Measurements from ENCODE around the gene BICRAL.
"Not testable (repeated sequence)": the region's sequence is repeated elsewhere in the genome, so short reads cannot be mapped to it uniquely, and the experiment has no call there.

The BICRAL gene

DNA sequence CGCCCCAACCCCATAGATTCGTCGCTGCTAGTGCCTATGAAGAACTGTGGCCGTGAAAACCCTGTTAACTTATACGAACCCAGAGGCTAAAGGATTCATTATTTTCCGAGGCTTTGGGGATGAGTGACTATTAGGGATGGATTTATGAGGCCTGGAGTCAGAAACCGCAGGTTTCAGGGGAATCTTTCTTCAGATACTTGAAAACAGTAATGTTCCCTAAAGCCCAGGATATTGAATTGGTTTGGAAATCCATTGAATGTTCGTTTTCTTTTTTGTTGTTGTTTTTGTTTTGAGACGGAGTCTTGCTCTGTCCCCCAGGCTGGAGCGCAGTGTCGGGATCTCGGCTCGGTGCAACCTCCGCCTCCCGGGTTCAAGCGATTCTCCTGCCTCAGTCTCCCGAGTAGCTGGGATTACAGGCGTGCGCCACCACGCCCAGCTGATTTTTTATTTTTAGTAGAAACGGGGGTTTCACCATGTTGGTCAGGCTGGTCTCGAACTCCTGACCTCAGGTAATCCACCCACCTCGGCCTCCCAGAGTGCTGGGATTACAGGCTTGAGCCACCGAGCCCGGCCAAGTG, 98.5 kb downstream of the BICRAL start:
- H3K4me1 ChIP-seq (ENCODE audit: control insufficient read depth, insufficient read depth, low read length, unreplicated experiment); H3K27me3 ChIP-seq (ENCODE audit: insufficient read depth, low read length): not testable (repeated sequence)
- H3K27ac ChIP-seq (ENCODE audit: low read depth, low read length) = peak overlapping the region; percentile 80
- peaks cover 41% of the 10 kb centered on the region for H3K79me2 ChIP-seq (ENCODE audit: control insufficient read depth, insufficient read depth, low read length, unreplicated experiment)
- H3K4me3 ChIP-seq (ENCODE audit: low read depth, low read length) = peak overlapping the region; percentile 100
- H2AFZ ChIP-seq (ENCODE audit: low read length, unreplicated experiment) = peak overlapping the region; percentile 100
- H3K36me3 ChIP-seq (ENCODE audit: insufficient read depth, low read length) = peaks cover 21% of the 10 kb centered on the region

DNA sequence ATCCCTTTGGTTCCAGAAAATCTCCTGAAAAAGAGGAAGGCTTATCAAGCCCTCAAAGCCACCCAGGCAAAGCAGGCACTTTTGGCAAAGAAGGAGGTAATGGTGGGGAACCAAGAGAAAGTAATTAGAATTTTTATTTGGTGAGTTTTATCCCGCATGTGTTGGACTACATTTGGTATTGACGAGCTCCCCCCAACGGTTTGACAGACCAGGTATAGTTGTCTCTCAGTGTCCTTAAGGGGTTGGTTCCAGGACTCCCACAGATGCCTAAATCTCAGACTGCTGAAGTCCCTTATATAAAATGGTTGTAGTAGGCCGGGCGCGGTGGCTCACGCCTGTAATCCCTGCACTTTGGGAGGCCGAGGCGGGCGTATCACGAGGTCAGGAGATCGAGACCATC, 99.0 kb downstream of the BICRAL start:
- peaks cover 26% of the 10 kb centered on the region for H3K36me3 ChIP-seq (ENCODE audit: insufficient read depth, low read length)
- not testable (repeated sequence) for H3K27me3 ChIP-seq (ENCODE audit: insufficient read depth, low read length); H3K4me1 ChIP-seq (ENCODE audit: control insufficient read depth, insufficient read depth, low read length, unreplicated experiment); H2AFZ ChIP-seq (ENCODE audit: low read length, unreplicated experiment)
- peak overlapping the region; percentile 80; the same call in 1 of the 2 replicates for H3K27ac ChIP-seq (ENCODE audit: low read depth, low read length)
- peak overlapping the region; percentile 100 for H3K4me3 ChIP-seq (ENCODE audit: low read depth, low read length)
- H3K79me2 ChIP-seq (ENCODE audit: control insufficient read depth, insufficient read depth, low read length, unreplicated experiment) = peaks cover 45% of the 10 kb centered on the region

DNA sequence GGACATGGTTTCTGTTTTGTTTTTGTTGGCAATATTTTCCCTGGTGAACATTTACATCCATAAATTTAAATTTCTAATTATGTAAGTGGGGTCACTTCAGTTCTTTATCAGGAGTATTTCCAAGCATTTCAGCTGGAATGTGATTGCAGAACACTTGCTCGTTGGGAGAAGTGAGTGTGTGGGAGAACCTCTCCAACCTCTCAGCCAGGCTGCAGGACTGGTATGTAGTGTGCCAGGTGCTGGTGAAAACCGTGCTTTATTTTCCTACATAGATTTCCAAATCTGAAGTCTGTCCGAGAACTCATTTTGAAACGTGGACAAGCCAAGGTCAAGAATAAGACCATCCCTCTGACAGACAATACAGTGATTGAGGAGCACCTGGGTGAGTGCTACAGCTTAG, 103.8 kb downstream of the BICRAL start:
- H3K79me2 ChIP-seq (ENCODE audit: control insufficient read depth, insufficient read depth, low read length, unreplicated experiment) = peaks cover 36% of the 10 kb centered on the region
- H3K27ac ChIP-seq (ENCODE audit: low read depth, low read length) = no peak overlapping the region
- no peak overlapping the region for H2AFZ ChIP-seq (ENCODE audit: low read length, unreplicated experiment)
- H3K4me1 ChIP-seq (ENCODE audit: control insufficient read depth, insufficient read depth, low read length, unreplicated experiment) = peaks cover 4% of the 10 kb centered on the region
- peaks cover 26% of the 10 kb centered on the region for H3K36me3 ChIP-seq (ENCODE audit: insufficient read depth, low read length)
- no peak overlapping the region for H3K4me3 ChIP-seq (ENCODE audit: low read depth, low read length)
- H3K27me3 ChIP-seq (ENCODE audit: insufficient read depth, low read length) = no peaks in the 10 kb centered on the region

- H3K27ac ChIP-seq (ENCODE audit: low read depth, low read length); H2AFZ ChIP-seq (ENCODE audit: low read length, unreplicated experiment); H3K4me1 ChIP-seq (ENCODE audit: control insufficient read depth, insufficient read depth, low read length, unreplicated experiment); H3K27me3 ChIP-seq (ENCODE audit: insufficient read depth, low read length); H3K4me3 ChIP-seq (ENCODE audit: low read depth, low read length): not testable (repeated sequence)
- H3K36me3 ChIP-seq (ENCODE audit: insufficient read depth, low read length) = peaks cover 21% of the 10 kb centered on the region
- peaks cover 16% of the 10 kb centered on the region for H3K79me2 ChIP-seq (ENCODE audit: control insufficient read depth, insufficient read depth, low read length, unreplicated experiment)
Observed at GRCh38 chr6:42888201-42888600, 106.3 kb downstream of the BICRAL start.

- peak overlapping the region; percentile 83 for H3K4me3 ChIP-seq (ENCODE audit: low read depth, low read length)
- H3K27ac ChIP-seq (ENCODE audit: low read depth, low read length) = peak overlapping the region; percentile 80
- H3K4me1 ChIP-seq (ENCODE audit: control insufficient read depth, insufficient read depth, low read length, unreplicated experiment) = peaks cover 4% of the 10 kb centered on the region
- no peaks in the 10 kb centered on the region for H3K27me3 ChIP-seq (ENCODE audit: insufficient read depth, low read length)
- peaks cover 5% of the 10 kb centered on the region for H3K79me2 ChIP-seq (ENCODE audit: control insufficient read depth, insufficient read depth, low read length, unreplicated experiment)
- no peak overlapping the region for H2AFZ ChIP-seq (ENCODE audit: low read length, unreplicated experiment)
- H3K36me3 ChIP-seq (ENCODE audit: insufficient read depth, low read length) = peaks cover 7% of the 10 kb centered on the region
Observed at GRCh38 chr6:42889815-42890214, 108.0 kb downstream of the BICRAL start.

DNA sequence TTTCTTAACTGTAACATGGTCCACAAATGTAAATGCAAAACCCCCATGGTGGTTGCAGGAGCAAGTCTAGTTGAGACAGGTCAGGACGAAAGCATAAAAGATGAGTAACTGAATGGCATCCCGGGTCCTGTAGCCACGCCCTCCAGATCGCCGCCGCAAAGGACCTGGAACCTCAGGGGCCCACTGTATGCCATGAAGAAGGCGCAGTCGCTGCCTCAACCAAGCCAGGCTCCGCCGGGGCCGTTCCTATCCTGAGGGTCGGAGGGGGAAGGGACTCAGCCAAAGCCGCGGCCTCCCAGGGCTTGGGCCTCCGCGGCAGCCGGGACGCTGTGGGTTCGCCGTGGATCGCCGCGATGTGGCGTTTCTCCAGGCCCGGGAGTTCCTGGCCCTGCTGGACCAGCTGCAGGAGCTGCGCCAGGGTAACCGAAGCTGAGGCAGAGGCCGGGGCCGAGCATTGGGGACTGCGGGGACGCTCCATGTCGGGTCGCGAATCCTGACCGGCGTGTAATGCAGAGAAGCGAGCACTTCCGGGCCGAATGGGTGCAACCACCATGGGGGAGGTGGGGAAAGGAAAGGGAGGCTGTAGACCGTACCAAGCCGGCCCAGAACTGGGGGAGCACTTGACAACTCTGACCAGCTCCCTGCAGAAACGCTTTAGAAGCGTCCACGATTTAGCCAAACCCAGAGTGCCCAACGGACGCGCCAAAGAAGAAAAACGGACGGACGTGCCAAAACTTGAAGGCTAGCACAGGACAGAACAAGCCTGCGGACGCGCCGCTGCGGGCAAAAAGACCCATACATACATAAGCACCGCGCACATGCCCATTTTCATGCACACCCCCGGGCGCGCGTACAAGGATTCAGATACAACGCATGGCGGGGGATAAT, 108.7 kb downstream of the BICRAL start:
- peak overlapping the region; percentile 83 for H3K4me3 ChIP-seq (ENCODE audit: low read depth, low read length)
- peaks cover 3% of the 10 kb centered on the region for H3K36me3 ChIP-seq (ENCODE audit: insufficient read depth, low read length)
- H2AFZ ChIP-seq (ENCODE audit: low read length, unreplicated experiment) = peak overlapping the region; percentile 73
- H3K4me1 ChIP-seq (ENCODE audit: control insufficient read depth, insufficient read depth, low read length, unreplicated experiment) = peaks cover 4% of the 10 kb centered on the region
- H3K27ac ChIP-seq (ENCODE audit: low read depth, low read length) = peak overlapping the region; percentile 80
- peaks cover 4% of the 10 kb centered on the region for H3K79me2 ChIP-seq (ENCODE audit: control insufficient read depth, insufficient read depth, low read length, unreplicated experiment)
- no peaks in the 10 kb centered on the region for H3K27me3 ChIP-seq (ENCODE audit: insufficient read depth, low read length)

DNA sequence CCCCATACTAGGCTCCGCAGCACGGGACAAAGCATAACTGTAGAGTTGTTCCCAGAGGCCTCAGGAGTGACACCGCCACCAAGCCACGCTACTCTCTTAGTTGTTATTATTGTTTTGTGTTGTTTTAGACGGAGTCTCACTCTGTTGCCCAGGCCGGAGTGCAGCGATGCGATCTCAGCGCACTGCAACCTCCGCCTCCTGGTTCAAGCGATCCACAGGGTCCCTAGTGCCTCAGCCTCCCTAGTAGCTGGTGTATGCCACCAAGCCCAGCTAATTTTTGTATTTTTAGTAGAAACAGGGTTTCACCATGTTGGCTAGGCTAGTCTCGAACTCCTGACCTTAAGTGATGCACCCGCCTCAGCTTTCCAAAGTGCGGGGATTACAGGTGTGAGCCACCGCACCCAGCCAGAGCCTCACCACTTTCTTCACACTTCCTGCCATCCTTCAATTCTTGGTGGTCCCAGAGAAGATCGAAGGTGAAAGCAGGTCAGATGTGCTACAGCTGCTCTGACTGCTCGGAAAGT, 109.4 kb downstream of the BICRAL start:
- H3K79me2 ChIP-seq (ENCODE audit: control insufficient read depth, insufficient read depth, low read length, unreplicated experiment) = no peaks in the 10 kb centered on the region
- peaks cover 4% of the 10 kb centered on the region for H3K4me1 ChIP-seq (ENCODE audit: control insufficient read depth, insufficient read depth, low read length, unreplicated experiment)
- no peaks in the 10 kb centered on the region for H3K27me3 ChIP-seq (ENCODE audit: insufficient read depth, low read length)
- peak overlapping the region; percentile 73 for H2AFZ ChIP-seq (ENCODE audit: low read length, unreplicated experiment)
- no peak overlapping the region for H3K27ac ChIP-seq (ENCODE audit: low read depth, low read length)
- H3K4me3 ChIP-seq (ENCODE audit: low read depth, low read length) = peak overlapping the region; percentile 83
- no peaks in the 10 kb centered on the region for H3K36me3 ChIP-seq (ENCODE audit: insufficient read depth, low read length)

DNA sequence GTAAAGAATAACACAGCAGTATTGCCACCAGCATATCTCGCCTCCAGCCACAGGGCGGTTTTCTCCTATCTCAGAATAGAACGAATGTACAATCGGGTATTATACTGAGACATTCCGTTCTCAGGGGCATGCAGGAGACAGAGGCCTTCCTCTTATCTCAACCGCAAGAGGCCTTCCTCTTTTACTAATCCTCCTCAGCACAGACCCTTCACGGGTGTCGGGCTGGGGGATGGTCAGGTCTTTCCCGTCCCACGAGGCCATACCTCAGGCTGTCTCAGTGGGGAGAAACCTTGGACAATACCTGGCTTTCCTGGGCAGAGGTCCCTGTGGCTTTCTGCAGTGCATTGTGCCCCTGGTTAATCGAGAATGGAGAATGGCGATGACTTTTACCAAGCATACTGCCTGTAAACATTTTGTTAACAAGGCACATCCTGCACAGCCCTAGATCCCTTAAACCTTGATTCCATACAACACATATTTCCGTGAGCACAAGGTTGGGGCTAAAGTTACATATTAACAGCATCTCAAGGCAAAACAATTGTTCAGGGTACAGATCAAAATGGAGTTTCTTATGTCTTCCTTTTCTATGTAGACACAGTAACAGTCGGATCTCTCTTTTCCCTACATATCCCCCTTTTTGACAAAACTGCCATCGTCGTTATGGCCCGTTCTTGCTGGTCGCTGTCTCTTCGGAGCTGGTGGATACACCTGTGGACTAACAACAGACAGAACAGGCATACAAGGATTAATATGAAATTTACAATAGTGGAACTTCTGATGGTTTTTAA, 112.4 kb downstream of the BICRAL start:
- H3K27me3 ChIP-seq (ENCODE audit: insufficient read depth, low read length); H3K4me1 ChIP-seq (ENCODE audit: control insufficient read depth, insufficient read depth, low read length, unreplicated experiment); H2AFZ ChIP-seq (ENCODE audit: low read length, unreplicated experiment); H3K79me2 ChIP-seq (ENCODE audit: control insufficient read depth, insufficient read depth, low read length, unreplicated experiment); H3K36me3 ChIP-seq (ENCODE audit: insufficient read depth, low read length); H3K27ac ChIP-seq (ENCODE audit: low read depth, low read length); H3K4me3 ChIP-seq (ENCODE audit: low read depth, low read length): not testable (repeated sequence)

DNA sequence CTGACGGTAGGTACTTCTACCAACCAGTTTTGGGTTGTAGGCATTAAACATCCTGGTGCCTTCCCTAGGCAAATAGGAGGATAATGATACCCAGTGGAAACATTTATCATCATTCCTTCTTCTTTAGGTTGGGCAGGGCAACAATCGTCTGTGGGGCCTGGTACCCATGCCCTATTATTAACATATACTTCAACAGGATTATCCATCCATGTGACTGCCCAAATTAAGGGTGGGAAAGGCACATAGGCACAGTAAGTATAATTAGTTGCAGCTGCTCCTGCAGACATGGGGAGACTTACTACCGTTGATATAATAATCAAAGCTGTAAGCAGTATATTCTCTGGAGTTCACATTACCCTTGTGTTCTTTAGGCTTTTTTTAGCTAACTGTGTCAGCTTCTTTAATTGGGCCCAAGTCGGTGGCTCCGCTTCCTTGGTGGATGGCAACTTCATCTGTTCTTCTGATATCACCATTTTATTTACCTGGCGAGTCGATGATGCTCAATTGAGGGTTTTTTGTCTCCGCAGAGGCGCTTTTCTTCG, 114.4 kb downstream of the BICRAL start:
- no peak overlapping the region for H3K4me3 ChIP-seq (ENCODE audit: low read depth, low read length)
- H3K27me3 ChIP-seq (ENCODE audit: insufficient read depth, low read length) = no peaks in the 10 kb centered on the region
- no peaks in the 10 kb centered on the region for H3K79me2 ChIP-seq (ENCODE audit: control insufficient read depth, insufficient read depth, low read length, unreplicated experiment)
- no peak overlapping the region for H3K27ac ChIP-seq (ENCODE audit: low read depth, low read length)
- H3K4me1 ChIP-seq (ENCODE audit: control insufficient read depth, insufficient read depth, low read length, unreplicated experiment) = no peaks in the 10 kb centered on the region
- no peak overlapping the region for H2AFZ ChIP-seq (ENCODE audit: low read length, unreplicated experiment)
- H3K36me3 ChIP-seq (ENCODE audit: insufficient read depth, low read length) = no peaks in the 10 kb centered on the region

DNA sequence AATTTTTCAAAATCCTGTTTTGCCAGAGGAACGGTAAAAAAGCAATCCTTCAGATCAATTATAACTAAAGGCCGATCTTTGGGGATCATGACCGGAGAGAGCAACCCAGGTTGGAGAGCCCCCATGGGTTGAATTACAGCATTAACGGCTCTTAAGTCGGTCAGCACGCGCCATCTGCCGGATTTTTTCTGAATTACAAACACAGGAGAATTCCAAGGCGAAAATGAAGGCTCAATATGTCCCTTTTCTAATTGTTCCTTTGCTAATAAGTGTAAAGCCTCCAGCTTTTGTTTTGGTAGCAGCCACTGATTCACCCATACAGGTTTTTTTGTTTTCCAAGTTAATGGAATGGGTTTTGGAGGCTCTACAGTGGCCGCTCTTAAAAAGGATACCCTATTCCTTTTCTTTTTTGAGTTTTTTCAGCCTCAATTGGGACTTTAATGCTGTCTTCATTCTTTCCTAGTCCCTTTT, 117.1 kb downstream of the BICRAL start:
- H3K27me3 ChIP-seq (ENCODE audit: insufficient read depth, low read length) = no peaks in the 10 kb centered on the region
- no peaks in the 10 kb centered on the region for H3K36me3 ChIP-seq (ENCODE audit: insufficient read depth, low read length)
- no peaks in the 10 kb centered on the region for H3K79me2 ChIP-seq (ENCODE audit: control insufficient read depth, insufficient read depth, low read length, unreplicated experiment)
- H2AFZ ChIP-seq (ENCODE audit: low read length, unreplicated experiment) = no peak overlapping the region
- H3K4me3 ChIP-seq (ENCODE audit: low read depth, low read length) = no peak overlapping the region
- no peak overlapping the region for H3K27ac ChIP-seq (ENCODE audit: low read depth, low read length)
- peaks cover 5% of the 10 kb centered on the region for H3K4me1 ChIP-seq (ENCODE audit: control insufficient read depth, insufficient read depth, low read length, unreplicated experiment)

Data from ACC112 (cell line).